PC-3 (cell line): Measurements from ENCODE around the gene SHLD1. TPM values are rescaled to one million over a fixed set of nuclear protein-coding genes. Genes with fewer than 3 reads are reported as not detected.

Experiments
- ATAC-seq: fragments of 200-7000 bp; cut with Tn5 transposase; 2 replicates; pipeline ENCODE4 v1.9.1; 2020; ENCODE audit warnings: mild to moderate bottlenecking, moderate library complexity
- BruUV-seq: library from RNA; stranded (reverse); fragments of 400-500 nt; replicated peaks from 2 replicates; lab custom pipeline; 2021; lab: Mats Ljungman, UMichigan
- CTCF ChIA-PET: fragments of 300-600 bp; sonication (Branson Sonifier 250); formaldehyde crosslinking; loops from one replicate; lab custom pipeline; 2022; ENCODE audit warnings: antibody characterized with exemption; lab: Charles Lee
- POLR2A ChIA-PET: fragments of 300-600 bp; sonication (Branson Sonifier 250); formaldehyde crosslinking; loops from one replicate; lab custom pipeline; 2022; ENCODE audit warnings: antibody characterized with exemption; ENCODE audit not compliant: unreplicated experiment; lab: Charles Lee
- DNase-seq: peaks from one replicate; pipeline ENCODE4 v3.0.0-alpha.2; 2015
- H2AFZ ChIP-seq: fragments of 300-600 bp; sonication (generic); 2 replicates; pipeline ENCODE4 v1.6.0; 2016; ENCODE audit warnings: antibody characterized with exemption, low read length
- H3F3A ChIP-seq: fragments of 300-600 bp; sonication (generic); one replicate; pipeline ENCODE4 v1.6.0; 2017; ENCODE audit warnings: antibody characterized with exemption, low read length, control low read depth, mild to moderate bottlenecking; ENCODE audit not compliant: unreplicated experiment
- H3K27ac ChIP-seq: fragments of 300-600 bp; sonication (generic); 2 replicates; pipeline ENCODE4 v1.5.1; 2016; ENCODE audit warnings: mild to moderate bottlenecking, low read length
- H3K27me3 ChIP-seq: fragments of 300-600 bp; sonication (generic); 2 replicates; pipeline ENCODE4 v1.6.1; 2016; ENCODE audit warnings: low read length, mixed read lengths
- H3K36me3 ChIP-seq: fragments of 300-600 bp; sonication (generic); 2 replicates; pipeline ENCODE4 v1.6.1; 2016; ENCODE audit warnings: low read depth, mixed run types, low read length, mixed read lengths
- H3K4me1 ChIP-seq: fragments of 300-600 bp; sonication (generic); 2 replicates; pipeline ENCODE4 v1.5.1; 2016; ENCODE audit warnings: low read length; ENCODE audit not compliant: insufficient read depth
- H3K4me2 ChIP-seq: fragments of 300-600 bp; sonication (generic); 2 replicates; pipeline ENCODE4 v1.6.0; 2016; ENCODE audit warnings: low read length
- H3K4me3 ChIP-seq: fragments of 300-600 bp; sonication (generic); 2 replicates; pipeline ENCODE4 v1.5.1; 2016; ENCODE audit warnings: mild to moderate bottlenecking, low read length, mixed read lengths
- H3K79me2 ChIP-seq: fragments of 300-600 bp; sonication (generic); 2 replicates; pipeline ENCODE4 v1.6.1; 2017; ENCODE audit warnings: low read length, mixed read lengths
- H3K9ac ChIP-seq: fragments of 300-600 bp; sonication (generic); 2 replicates; pipeline ENCODE4 v1.6.0; 2016; ENCODE audit warnings: mild to moderate bottlenecking, low read length
- H3K9me2 ChIP-seq: fragments of 300-600 bp; sonication (generic); replicated peaks from 2 replicates; pipeline ENCODE4 v1.6.1; 2016; ENCODE audit warnings: mixed run types, low read length, mixed read lengths
- H3K9me3 ChIP-seq: fragments of 300-600 bp; sonication (generic); 2 replicates; pipeline ENCODE4 v1.6.1; 2016; ENCODE audit warnings: low read length, mixed read lengths
- H4K20me1 ChIP-seq: fragments of 300-600 bp; sonication (generic); 2 replicates; pipeline ENCODE4 v1.6.1; 2016; ENCODE audit warnings: low read length, mixed read lengths
- CTCF ChIP-seq: fragments of 300-600 bp; sonication (generic); conservative IDR thresholded peaks from 2 replicates; pipeline ENCODE4 v1.5.1; 2017; ENCODE audit warnings: antibody characterized with exemption, low read depth, mild to moderate bottlenecking, low read length
- EZH2 ChIP-seq: fragments of 300-600 bp; sonication (generic); IDR thresholded peaks from one replicate; pipeline ENCODE4 v1.6.1; 2017; ENCODE audit warnings: antibody characterized with exemption, mild to moderate bottlenecking, low read length; ENCODE audit not compliant: unreplicated experiment
- EZH2phosphoT487 ChIP-seq: fragments of 300-600 bp; sonication (generic); IDR thresholded peaks from 2 replicates; pipeline ENCODE4 v1.6.1; 2018; ENCODE audit warnings: mild to moderate bottlenecking, antibody characterized with exemption, low read length, borderline replicate concordance
- intact Hi-C: fragments of 100-400 bp; cut with micrococcal nuclease; formaldehyde crosslinking; loops from 2 replicates; pipeline ENCODE4 v1.9.0; 2023
- total RNA-seq: library from RNA; depleted of rRNA; stranded (reverse); fragments of >200 nt; gene quantifications from 2 replicates; pipeline ENCODE4 v1.2.3, GENCODE V29; 2014

Gene SHLD1
- total RNA-seq, 1 experiment from 2014 or later: 3.4 TPM

- Histone ChIP-seq H3K9ac (no peak overlapping the region), H3K9me2 (no peaks in the 10 kb centered on the region), H3K27ac (no peak overlapping the region), H3K4me1 (peaks cover 11% of the 10 kb centered on the region), H3F3A (no peaks in the 10 kb centered on the region), H3K36me3 (no peaks in the 10 kb centered on the region), H3K79me2 (no peaks in the 10 kb centered on the region), H4K20me1 (no peaks in the 10 kb centered on the region), H2AFZ (no peak overlapping the region), H3K4me2 (no peak overlapping the region), H3K9me3 (no peaks in the 10 kb centered on the region), H3K4me3 (no peak overlapping the region), H3K27me3 (no peaks in the 10 kb centered on the region)
- CTCF ChIA-PET: interaction anchor here (0.6 kb wide), 3 partner anchors 39 to 289 kb away, joined by 3 to 4 read pairs (median 3); no protein-coding TSS in a partner anchor
- POLR2A ChIA-PET: no interaction called here
- no TSS peak for BruUV-seq
- intact Hi-C loops: no loop called here
- TF ChIP-seq EZH2 (no peak), EZH2phosphoT487 (no peak), CTCF (no peak)
- DNase-seq (no peak), ATAC-seq (no peak)
Measured at GRCh38 chr20:5836569-5836968, 86.4 kb downstream of the SHLD1 start.

GRCh38 chr20:5840411-5841002 lies 90.3 kb downstream of the SHLD1 start:
- ChIA-PET POLR2A (no interaction called here), CTCF (no interaction called here)
- Histone ChIP-seq H3K27me3 (no peaks in the 10 kb centered on the region), H3K4me1 (peaks cover 18% of the 10 kb centered on the region), H3F3A (no peaks in the 10 kb centered on the region), H3K27ac (no peak overlapping the region), H3K79me2 (no peaks in the 10 kb centered on the region), H4K20me1 (0 out of 2 replicates have a peak, but pooled peaks cover 3% of the 10 kb centered on the region), H3K9me2 (no peaks in the 10 kb centered on the region), H2AFZ (no peak overlapping the region), H3K9ac (no peak overlapping the region), H3K4me3 (no peak overlapping the region), H3K4me2 (no peak overlapping the region), H3K9me3 (no peaks in the 10 kb centered on the region), H3K36me3 (no peaks in the 10 kb centered on the region)
- ATAC-seq: no peak
- TF ChIP-seq EZH2phosphoT487: no peak
- TF ChIP-seq CTCF: no peak
- no peak for TF ChIP-seq EZH2
- DNase-seq: no peak
- no TSS peak for BruUV-seq
- intact Hi-C loops: no loop called here

- 0 out of 2 replicates have a peak, but pooled peaks cover 3% of the 10 kb centered on the region for H4K20me1 ChIP-seq
- H3K4me2 ChIP-seq: no peak overlapping the region
- no TSS peak for BruUV-seq
- intact Hi-C loops: no loop called here
- CTCF ChIA-PET: interaction anchor here (0.7 kb wide), 1 partner anchor 311 kb away, joined by 3 read pairs; no protein-coding TSS in a partner anchor
- H3F3A ChIP-seq: no peaks in the 10 kb centered on the region
- H3K36me3 ChIP-seq: no peaks in the 10 kb centered on the region
- H3K4me3 ChIP-seq: no peak overlapping the region
- H3K9me3 ChIP-seq: no peaks in the 10 kb centered on the region
- no peak overlapping the region for H3K27ac ChIP-seq
- H3K9me2 ChIP-seq: no peaks in the 10 kb centered on the region
- peaks cover 12% of the 10 kb centered on the region for H3K4me1 ChIP-seq
- H3K27me3 ChIP-seq: no peaks in the 10 kb centered on the region
- no peaks in the 10 kb centered on the region for H3K79me2 ChIP-seq
- POLR2A ChIA-PET: no interaction called here
- DNase-seq: no peak
- ATAC-seq: no peak
- H3K9ac ChIP-seq: no peak overlapping the region
- no peak overlapping the region for H2AFZ ChIP-seq
- TF ChIP-seq EZH2 (no peak), EZH2phosphoT487 (no peak), CTCF (no peak)
Measured at GRCh38 chr20:5841522-5841921, 91.3 kb downstream of the SHLD1 start.
